ENCODE results near the gene DENND2C.

DENND2C gene

GRCh38 chr1:114669562-114670082 is at the start of gene DENND2C:
DENND2C (minus strand) TSS chr1:114670049; CDS start chr1:114625984, 44,065 bp downstream.
- DNase-seq (ENCODE audit: low read depth): peak; percentile 5

GRCh38 chr1:114719424-114719787 is 49.6 kb upstream of the DENND2C start:
- no peak for DNase-seq (ENCODE audit: low read depth)

DNA sequence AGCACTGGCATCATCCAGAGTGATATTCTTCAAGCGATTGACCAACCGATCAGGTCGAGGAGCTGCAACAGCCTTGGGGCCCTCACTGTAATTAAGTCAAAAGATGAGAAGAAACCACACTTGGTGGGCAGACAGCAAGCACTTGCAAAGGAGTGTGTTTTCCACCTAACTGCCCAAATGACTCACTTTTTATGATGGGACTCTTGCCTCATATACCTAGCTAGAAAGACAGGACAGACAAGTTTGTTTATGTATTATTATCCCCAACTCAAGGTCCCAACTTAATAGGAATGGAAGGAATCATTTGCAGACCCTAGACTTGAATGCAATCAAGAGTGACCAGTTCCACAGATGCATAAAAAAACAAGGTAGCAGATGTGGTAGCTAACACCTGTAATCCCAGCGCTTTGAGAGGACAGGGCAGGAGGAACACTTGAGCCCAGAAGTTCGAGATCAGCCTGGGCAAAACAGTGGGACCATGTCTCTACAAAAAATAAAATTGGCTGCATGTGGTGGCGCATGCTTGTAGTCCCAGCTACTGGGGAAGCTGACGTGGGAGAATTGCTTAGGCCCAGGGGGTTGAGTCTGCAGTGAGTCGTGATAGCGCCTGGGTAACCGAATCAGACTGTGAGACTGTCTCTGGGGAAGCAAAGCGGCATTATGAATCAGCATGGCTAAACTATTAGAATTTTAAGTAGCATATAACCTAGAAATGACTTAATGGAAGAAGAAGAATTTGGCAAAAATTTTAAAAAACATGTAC is 49.0 kb upstream of the DENND2C start:
- no peak for DNase-seq (ENCODE audit: low read depth)

- DNase-seq (ENCODE audit: low read depth): peak; percentile 73
These were observed 46.7 kb upstream of the DENND2C start, which contains the start of gene NRAS for GRCh38 chr1:114716304-114717170. NRAS (minus strand) TSS chr1:114716771; CDS start chr1:114716160, 611 bp downstream.

DNA sequence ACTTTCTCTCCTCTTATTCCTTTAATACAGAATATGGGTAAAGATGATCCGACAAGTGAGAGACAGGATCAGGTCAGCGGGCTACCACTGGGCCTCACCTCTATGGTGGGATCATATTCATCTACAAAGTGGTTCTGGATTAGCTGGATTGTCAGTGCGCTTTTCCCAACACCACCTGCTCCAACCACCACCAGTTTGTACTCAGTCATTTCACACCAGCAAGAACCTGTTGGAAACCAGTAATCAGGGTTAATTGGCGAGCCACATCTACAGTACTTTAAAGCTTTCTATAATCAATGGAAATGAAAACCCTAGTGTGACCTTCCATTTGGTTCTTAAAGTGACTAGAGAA is 46.1 kb upstream of the DENND2C start:
- no peak for DNase-seq (ENCODE audit: low read depth)

- no peak for DNase-seq (ENCODE audit: low read depth)
These were observed 43.1 kb upstream of the DENND2C start for GRCh38 chr1:114712977-114713376.

DNA sequence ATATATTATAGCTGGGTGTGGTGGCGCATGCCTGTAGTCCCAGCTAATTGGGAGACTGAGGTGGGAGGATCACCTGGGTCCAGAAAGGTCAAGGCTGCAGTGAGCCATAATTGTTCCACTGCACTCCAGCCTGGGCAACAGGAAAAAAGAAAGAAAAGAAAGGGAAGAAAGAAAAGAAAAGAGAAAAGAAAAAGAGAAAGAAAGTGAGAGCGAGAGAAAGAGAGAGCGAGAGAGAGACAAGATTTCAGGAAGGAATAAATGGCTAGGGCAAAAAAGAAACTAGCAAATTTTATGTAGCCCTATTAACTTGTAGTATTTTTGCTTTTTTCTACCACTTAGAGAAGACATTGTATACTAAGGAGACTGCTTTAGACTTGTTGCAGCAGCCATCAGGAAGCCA is 40.5 kb upstream of the DENND2C start:
- DNase-seq (ENCODE audit: low read depth): no peak

DNA sequence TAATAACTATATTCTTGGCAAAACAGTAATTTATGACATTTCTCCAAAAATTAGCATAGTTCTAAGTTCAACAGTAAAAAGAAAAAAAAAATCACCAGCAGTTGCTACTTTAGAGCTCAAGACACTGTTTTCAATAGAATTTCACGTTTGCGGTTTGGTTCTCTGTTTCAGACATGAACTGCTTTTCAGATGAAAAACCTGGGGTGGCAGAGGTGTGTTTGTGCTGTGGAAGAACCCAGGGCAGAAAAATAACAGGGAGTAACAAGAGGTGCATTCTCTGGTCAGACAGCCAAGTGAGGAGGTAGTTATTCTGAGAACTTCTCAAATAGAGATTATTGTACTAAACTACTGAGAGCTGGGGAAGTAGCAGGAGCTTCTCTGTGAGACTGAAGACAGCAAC is 37.8 kb upstream of the DENND2C start:
- no peak for DNase-seq (ENCODE audit: low read depth)

DNA sequence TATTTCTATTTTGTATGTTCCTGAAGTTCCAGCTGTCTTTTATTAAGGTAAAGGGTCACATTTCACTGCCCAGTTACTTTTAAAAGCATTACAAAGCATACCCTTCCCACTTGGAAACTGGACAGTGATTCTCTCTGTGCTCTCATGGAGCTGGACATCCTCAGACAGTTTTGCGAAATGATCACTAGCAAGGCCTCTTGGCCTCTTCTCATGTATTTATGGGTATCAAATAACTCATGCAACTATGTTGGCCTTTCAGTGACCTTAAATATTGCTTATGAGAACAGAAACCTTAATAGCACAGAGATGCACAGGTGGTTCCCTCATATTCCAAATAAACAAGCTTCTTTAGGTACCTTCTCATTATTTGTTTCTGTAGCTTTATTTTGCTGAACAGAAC is 33.4 kb upstream of the DENND2C start:
- no peak for DNase-seq (ENCODE audit: low read depth)

GRCh38 chr1:114702737-114703136 is 32.9 kb upstream of the DENND2C start:
- no peak for DNase-seq (ENCODE audit: low read depth)

- no peak for DNase-seq (ENCODE audit: low read depth)
These were observed 32.1 kb upstream of the DENND2C start for GRCh38 chr1:114701931-114702330.

- DNase-seq (ENCODE audit: low read depth): no peak
These were observed 30.3 kb upstream of the DENND2C start for GRCh38 chr1:114700036-114700600.

- no peak for DNase-seq (ENCODE audit: low read depth)
These were observed 27.0 kb upstream of the DENND2C start for GRCh38 chr1:114696810-114697209.

DNA sequence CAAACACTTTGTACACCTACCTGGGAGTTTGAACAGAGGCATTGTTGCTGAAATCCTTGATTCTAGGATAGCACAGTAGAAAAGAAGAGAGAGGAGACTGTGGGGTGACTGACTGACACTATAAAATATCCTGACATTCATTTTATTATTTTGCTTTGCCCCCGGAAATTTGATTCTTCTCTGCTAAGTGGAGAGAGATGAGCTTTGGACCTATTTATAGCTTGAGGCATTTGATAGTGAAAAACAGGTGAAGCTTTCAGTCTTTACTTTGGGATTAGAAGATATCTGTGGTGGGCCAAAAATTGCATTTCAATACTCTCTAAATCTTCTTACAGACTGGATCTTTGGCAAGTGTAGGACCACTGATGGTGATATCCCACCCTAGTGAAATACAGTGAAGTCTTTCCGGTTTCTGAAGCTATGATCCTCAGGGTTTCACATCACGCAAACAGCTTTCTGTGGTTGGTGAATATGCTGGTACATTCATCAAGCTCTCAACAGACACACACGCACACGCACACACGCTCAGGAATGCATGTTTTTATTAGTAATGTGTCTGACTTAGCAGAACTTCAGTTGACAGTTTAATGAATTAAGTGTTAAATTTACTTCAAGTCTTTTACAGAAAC is 25.7 kb upstream of the DENND2C start, which contains the start of gene AMPD1:
TSS of gene AMPD1 (minus strand) at position 117 of the 629 bp plus-strand sequence. CDS start at position 42, 75 bp downstream.
- no peak for DNase-seq (ENCODE audit: low read depth)

- no peak for DNase-seq (ENCODE audit: low read depth)
These were observed 24.9 kb upstream of the DENND2C start for GRCh38 chr1:114694540-114695310.

GRCh38 chr1:114692947-114693346 is 23.1 kb upstream of the DENND2C start:
- DNase-seq (ENCODE audit: low read depth): no peak

DNA sequence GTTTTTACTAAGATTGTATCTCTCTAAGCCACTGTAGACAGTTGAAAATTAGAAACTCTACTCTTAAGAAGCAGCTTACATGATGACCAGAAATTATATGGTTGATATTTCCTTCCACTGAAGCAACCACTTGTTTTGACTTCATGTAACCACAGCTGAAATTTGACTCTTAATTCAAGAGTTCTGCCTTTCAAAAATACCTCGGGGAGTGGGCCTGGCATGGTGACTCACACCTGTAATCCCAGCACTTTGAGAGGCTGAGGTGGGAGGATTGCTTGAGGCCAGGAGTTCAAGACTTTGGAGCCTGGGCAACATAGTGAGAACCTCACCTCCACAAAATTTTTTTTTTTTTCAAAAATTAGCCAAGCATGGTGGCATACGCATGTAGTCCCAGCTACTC is 21.2 kb upstream of the DENND2C start:
- DNase-seq (ENCODE audit: low read depth): no peak

- DNase-seq (ENCODE audit: low read depth): no peak
These were observed 20.3 kb upstream of the DENND2C start for GRCh38 chr1:114690148-114690547.

DNA sequence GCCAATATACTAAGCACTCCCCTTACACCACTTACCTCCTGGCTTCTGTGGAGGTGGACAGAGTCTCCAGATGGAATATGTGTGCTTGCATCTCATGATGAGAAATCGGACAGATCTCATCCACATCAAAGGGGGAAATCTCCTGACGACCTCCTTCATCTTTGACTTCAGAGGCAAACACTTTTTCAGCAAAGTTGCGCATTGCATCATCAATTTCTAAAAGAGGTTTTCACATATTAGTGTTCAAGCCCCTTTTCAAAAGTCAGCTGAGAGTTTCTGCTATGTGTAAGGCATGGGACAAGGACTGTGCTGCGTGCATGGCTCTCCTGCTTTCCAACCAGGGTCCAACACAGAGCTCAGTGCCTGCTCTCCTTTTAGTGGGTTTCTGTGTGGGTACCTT is 18.7 kb upstream of the DENND2C start:
- DNase-seq (ENCODE audit: low read depth): no peak

- DNase-seq (ENCODE audit: low read depth): no peak
These were observed 16.0 kb upstream of the DENND2C start for GRCh38 chr1:114685851-114686250.

- no peak for DNase-seq (ENCODE audit: low read depth)
These were observed 7.8 kb upstream of the DENND2C start for GRCh38 chr1:114677691-114678090.

All from HS-27A (cell line).